ENCODE results near the gene IL10RA.

Gene IL10RA

GRCh38 chr11:117993988-117994745 is 8.0 kb downstream of the IL10RA start:
- DNase-seq: peak; percentile 81 to 90

DNA sequence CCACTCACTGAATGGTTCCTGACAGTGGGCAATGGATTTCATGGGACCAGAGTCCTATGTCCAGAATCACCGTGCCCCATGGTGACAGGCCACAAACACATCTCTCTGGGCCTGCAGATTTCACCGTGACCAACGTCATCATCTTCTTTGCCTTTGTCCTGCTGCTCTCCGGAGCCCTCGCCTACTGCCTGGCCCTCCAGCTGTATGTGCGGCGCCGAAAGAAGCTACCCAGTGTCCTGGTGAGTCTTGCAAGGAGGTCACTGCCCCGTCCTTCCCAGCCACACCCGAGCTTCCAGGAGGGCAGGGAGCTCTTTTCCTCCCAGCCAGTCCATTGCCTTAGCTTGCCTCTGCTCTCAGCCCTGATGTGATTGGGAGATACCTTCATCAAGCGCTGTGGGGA is 9.3 kb downstream of the IL10RA start:
- DNase-seq: no peak

- DNase-seq: no peak
Observed at GRCh38 chr11:117996058-117996457, 9.9 kb downstream of the IL10RA start.

DNA sequence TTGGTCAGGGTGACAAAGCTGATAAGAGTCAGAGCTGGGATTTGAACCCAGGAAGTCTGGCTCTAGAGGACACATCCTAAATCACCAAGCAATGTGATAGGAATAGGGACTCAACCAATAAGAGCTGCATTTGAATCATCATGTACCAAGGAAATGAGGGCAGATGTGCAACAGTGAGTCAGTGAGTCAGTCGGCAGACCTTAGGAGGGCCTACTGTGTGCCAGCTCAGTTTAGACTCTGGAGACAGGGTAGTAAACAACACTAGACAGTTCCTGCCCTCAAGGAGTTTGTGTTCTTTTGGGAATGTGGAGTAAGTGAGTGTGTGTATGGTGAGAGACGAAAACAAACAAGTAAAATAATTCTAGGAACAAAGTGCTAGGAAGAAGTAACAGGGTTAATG is 11.2 kb downstream of the IL10RA start:
- peak in 1 of 2 donors; percentile 2 for DNase-seq

DNA sequence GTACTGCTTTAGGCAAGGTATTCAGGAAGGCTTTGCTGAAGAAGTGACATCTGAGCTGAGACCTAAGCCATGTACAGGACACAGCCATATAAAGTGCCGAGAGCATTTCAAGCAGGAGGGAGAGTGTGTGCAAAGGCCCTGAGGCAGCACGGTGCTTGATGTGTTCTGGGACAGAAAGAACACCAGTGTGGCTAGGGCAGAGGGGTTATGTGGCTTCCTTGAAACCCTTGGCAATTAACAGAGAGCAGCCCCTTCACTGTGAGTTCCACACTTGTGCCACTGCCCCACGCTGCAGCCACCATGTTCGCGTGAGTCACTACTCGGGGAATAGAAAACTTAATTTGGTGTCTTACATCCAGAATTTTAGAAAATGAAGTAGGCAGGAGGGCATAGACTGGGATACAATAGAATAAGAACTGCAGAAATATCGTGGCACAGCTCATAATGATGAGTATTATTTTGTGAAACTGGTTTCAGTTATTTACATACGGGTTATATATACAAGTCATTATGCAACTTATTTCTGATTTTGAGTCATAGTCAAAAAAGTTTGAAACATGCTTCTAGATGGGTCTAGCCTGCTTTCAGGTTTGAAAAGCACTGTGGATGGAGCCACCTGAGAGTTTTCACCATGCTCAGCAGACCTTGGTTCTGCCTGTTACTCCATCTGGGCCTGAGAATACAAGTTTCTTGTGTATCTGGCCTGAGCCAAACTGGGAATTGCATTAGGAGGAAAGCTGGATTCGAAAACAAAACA is 11.8 kb downstream of the IL10RA start:
- peak in 1 of 2 donors; percentile 2 for DNase-seq

DNA sequence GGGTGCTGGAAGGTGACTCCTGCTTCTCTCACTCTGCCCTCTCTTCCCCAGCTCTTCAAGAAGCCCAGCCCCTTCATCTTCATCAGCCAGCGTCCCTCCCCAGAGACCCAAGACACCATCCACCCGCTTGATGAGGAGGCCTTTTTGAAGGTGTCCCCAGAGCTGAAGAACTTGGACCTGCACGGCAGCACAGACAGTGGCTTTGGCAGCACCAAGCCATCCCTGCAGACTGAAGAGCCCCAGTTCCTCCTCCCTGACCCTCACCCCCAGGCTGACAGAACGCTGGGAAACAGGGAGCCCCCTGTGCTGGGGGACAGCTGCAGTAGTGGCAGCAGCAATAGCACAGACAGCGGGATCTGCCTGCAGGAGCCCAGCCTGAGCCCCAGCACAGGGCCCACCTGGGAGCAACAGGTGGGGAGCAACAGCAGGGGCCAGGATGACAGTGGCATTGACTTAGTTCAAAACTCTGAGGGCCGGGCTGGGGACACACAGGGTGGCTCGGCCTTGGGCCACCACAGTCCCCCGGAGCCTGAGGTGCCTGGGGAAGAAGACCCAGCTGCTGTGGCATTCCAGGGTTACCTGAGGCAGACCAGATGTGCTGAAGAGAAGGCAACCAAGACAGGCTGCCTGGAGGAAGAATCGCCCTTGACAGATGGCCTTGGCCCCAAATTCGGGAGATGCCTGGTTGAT is 12.6 kb downstream of the IL10RA start:
- peak in 1 of 2 donors; percentile 1 for DNase-seq

DNA sequence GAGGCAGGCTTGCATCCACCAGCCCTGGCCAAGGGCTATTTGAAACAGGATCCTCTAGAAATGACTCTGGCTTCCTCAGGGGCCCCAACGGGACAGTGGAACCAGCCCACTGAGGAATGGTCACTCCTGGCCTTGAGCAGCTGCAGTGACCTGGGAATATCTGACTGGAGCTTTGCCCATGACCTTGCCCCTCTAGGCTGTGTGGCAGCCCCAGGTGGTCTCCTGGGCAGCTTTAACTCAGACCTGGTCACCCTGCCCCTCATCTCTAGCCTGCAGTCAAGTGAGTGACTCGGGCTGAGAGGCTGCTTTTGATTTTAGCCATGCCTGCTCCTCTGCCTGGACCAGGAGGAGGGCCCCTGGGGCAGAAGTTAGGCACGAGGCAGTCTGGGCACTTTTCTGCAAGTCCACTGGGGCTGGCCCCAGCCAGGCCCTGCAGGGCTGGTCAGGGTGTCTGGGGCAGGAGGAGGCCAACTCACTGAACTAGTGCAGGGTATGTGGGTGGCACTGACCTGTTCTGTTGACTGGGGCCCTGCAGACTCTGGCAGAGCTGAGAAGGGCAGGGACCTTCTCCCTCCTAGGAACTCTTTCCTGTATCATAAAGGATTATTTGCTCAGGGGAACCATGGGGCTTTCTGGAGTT is 13.3 kb downstream of the IL10RA start:
- peak in 1 of 2 donors; percentile 2 for DNase-seq

GRCh38 chr11:118000067-118000849 is 14.1 kb downstream of the IL10RA start:
- peak in 1 of 2 donors; percentile 4 for DNase-seq

GRCh38 chr11:118000850-118001228 is 14.6 kb downstream of the IL10RA start:
- DNase-seq: peak in 1 of 2 donors; percentile 3

GRCh38 chr11:118001494-118001971 is 15.3 kb downstream of the IL10RA start:
- DNase-seq: peak in 1 of 2 donors; percentile 21

DNA sequence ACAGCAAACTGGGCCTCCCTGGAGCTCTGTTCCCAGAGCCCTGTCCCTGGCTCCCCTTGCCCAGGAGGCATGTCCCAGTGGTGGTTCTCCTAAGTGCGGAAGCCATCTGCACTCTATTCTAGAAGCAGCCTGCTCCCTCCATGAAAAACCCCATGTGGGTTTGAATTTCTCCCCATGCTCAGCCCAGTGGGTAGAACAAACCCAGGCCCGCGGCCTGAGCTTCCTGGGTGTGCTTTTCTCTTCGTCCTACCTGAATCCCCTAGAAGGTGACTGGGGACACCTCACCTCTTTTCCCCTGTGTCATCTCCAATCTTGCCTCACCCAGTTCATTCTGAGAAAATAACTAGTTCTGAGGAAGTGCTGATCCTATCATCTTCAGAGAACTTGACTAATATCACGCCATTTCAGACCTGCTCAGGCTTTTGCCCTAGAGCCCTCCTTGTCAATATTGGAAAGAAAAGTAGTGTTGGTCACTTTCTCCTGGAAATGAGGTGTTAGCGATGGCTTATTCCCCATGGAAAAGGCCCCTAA is 15.9 kb downstream of the IL10RA start:
- DNase-seq: peak; percentile 48 to 49

DNA sequence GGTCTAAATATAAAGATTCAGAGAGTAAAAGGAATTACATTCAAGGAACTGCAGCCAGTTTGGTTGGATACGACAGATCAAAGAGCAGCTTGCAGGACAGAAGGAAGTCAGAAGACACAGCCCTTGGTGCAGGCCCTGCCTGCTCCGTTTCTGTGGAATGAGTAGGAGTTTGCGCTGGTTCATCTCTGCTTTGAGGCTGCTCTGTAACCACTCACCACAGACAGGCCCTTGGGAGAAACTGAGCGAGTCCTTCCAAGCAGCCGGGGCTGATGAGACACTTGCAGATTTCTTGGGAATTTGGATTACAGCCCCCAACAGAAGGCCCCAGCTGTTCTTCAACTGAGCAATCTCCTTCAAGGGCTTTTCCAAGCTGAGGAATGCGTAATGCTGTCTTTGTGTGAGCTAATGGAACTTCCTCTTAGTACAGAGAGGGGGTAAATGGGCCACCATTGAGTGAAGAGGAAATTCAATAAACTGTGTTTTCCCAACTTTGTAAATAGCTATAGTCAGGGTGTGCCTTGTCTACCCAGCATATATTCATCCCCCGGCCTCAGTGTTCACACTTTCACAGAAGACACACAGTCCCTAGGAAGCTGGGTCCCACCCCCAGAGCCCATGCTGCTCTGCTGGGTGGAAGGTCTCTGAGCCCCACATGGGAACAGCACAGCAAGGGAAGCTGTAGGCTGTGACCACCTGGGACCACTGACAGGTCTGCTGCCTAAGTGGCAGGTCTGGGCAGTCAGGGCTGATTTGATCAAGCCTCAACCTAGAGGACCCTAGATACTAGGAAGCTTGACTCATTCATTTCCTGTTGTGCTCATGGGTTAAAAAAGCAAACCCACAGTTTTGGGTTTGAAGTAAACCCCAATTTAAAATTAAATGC is 16.6 kb downstream of the IL10RA start:
- DNase-seq: peak; percentile 80 to 82

GRCh38 chr11:118003456-118003855 is 17.3 kb downstream of the IL10RA start:
- no peak for DNase-seq

DNA sequence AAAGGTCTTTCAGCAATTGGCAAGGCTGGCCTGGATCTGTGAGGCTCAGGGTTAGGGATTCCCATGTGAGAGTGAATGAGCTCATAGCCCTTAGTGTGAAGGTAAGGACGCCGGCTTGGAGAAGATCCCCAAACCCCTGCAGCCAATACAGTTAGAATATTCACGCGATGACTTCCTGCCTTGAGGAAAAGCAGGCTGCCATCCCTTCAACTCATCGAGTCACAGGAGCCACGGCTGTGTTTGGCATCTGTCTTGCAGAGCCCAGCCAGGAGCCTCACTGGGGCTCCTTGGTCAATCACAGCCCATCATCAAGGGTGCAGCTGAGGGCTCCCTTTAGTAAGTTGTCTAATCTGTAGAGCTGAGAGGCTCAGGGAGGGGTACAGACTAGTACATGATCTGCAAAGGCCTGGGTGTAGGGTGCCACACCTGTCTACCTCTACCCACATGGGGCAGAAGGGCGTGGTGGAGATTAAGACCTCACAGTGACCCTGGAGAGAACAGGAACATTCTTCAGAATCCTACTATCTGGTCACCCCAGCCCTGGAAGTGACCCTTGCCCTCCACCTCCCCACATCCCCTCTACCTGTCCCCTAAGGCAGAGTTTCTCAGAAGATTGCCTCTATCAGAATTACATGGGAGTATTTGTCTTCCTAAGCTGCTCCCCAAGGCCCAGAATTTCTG is 18.5 kb downstream of the IL10RA start:
- DNase-seq: peak in 1 of 2 donors; percentile 1

DNA sequence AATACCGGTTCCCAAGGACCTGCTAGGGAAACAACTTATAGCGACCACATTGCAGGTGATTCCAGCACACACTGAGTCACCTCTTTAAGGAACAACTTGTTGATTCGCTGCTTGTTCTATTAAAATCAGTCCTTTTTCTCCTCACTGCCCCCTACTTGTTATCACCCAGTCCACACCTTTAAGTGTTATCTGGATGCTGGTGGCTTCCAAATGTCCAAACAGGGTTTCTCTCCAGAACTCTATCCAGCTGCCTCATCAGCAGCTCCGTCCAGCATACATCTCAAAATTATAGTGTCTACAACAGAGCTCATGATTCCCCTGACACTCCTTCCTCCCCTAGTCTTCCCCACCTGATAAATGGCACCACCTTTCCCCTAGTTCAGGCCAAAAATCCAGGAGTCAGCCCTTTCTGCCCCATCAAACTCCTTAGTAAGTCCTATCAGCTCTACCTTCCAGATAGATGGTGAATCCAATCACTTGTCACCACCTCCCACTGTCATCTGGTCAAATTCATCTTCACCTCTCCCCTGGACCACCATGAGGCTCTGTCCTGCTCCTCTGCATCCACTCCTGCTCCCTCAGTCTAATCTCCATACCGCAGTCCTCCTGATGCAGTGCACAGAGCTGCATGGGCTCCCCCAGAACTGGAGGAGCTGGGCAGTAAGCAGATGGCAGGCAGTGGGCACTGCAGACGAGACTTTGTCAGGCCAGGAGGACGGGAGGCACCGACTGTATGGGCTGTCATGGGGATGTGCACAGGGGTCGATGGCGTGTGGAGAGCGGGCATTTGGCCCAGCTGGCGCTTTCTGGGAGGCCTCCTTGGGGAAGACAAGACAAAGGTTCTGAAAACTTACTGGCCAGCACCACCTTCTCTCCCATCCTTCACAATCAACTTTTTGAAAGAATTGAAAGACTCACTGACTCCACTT is 19.3 kb downstream of the IL10RA start:
- peak in 1 of 2 donors; percentile 1 for DNase-seq

GRCh38 chr11:118006153-118006534 is 19.9 kb downstream of the IL10RA start:
- DNase-seq: peak; percentile 3 to 42

GRCh38 chr11:118007040-118007439 is 20.8 kb downstream of the IL10RA start:
- DNase-seq: peak; percentile 41 to 45

DNA sequence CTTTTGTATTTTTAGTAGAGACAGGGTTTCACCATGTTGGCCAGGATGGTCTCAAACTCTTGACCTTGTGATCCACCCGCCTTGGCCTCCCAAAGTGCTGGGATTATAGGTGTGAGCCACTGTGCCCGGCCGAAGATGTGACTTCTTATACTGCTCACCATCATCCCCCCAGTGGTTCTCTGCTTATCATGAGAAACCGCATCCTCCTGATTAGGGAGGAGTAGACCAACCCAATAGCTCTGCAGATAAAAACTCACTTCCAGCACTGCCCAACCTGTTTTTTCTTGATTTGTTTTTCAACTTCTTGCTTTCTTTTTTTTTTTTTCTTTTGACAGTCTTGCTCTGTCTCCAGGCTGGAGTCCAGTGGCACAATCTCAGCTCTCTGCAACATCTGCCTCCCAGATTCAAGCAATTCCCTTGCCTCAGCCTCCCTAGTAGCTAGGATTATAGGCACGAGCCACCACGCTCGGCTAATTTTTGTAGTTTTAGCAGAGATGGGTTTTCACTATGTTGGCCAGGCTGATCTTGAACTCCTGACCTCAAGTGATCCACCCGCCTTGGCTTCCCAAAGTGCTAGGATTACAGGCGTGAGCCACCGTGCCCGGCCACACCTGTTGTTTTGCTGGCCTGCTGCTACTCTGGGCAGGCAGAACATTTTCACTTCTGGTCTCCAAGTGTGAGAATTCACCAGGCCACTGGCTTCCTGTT is 21.5 kb downstream of the IL10RA start:
- DNase-seq: peak in 1 of 2 donors; percentile 37

Measured in inflammatory macrophage (primary cell).